ENCODE measurements around the gene RAC3.

The RAC3 gene

DNA sequence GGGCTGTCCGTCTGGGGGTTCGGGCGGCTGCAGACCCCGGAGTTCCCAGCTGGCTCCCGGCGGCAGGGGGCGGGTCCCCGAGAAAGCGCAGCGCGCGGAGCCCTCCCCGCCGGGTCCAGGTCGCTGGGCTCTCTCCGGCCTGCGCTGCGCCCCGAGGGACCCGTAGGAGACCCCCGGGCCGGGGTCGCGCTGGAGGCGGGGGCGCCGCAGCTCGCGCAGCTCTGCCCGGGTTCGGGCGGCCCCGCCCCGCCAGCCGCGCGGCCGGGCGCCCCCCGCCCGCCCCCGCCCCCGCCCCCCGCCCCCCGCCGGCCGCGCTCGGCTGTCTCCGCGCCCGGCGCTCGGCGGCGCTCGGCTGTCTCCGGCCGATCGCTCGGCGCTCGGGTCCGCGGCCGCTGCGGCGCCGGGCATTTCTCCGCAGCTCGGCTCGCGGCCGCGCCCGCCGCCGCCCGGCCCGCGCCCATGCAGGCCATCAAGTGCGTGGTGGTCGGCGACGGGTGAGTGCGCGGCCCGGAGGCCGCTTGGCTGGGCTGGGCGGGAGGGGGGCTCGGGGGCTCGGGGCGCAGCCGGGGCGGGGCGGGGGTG, at the start of gene RAC3:
TSS of gene RAC3 (plus strand) at position 376 of the 582 bp plus-strand sequence. CDS start at position 460, 84 bp downstream.
- no peak for DNase-seq (ENCODE audit: low read depth)

DNA sequence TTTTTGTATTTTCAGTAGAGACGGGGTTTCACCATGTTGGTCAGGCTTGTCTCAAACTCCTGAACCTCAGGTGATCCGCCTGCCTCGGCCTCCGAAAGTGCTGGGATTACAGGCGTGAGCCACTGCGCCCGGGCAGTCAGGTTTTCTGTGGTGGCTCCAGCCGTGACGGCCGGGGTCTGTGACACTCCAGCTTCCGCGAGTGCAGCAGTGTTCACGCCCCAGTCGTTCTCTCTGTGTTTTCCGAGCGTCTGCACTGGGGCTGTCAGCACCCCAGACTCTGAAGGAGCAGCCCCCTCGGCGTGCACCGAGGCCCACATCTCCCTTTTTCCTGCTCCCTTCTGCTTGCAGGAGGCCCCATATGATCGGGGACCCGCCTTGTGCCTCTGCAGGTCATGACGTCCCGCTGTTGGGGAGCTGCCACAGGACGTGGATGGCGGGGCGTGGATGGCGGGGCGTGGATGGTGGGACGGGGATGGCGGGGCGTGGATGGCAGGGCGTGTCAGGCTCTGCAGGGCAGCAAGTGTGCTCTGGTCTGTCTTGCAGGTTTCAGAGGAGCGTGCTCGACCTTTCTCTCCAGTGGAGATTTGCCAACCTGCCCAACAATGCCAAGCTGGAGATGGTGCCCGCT, 48.4 kb upstream of the RAC3 start:
- no peak for DNase-seq (ENCODE audit: low read depth)

DNA sequence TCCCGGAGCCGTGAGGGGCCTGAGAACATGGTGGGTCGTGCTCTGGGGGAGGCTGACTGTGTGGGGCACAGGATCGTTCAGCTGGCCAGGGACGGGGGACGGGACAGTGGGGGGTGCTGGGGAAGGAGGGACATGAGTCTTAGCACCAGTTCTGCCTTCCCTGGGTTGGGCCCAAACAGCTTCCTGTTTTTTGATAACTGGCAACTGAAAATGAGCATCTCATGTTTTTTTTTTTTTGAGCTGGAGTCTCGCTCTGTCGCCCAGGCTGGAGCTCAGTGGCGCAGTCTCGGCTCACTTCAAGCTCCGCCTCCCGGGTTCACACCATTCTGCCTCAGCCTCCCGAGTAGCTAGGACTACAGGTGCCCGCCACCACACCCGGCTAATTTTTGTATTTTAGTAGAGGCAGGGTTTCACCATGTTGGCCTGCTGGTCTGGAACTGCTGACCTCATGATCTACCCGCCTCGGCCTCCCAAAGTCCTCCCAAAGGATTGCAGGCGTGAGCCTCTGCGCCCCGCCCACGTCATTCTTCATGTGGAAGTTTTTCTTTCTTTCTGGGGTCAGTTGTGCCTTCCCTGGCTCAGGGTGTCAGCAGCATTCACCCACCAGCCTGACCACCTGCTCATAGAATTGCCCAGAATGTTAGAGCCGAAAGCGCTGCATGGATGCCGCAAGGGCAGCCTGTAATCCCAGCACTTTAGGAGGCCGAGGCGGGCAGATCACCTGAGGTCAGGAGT, 47.7 kb upstream of the RAC3 start:
- DNase-seq (ENCODE audit: low read depth), result no peak

- no peak for DNase-seq (ENCODE audit: low read depth)
These were observed 46.6 kb upstream of the RAC3 start for GRCh38 chr17:81984773-81985410.

- no peak for DNase-seq (ENCODE audit: low read depth)
These were observed 44.9 kb upstream of the RAC3 start for GRCh38 chr17:81986606-81987005.

DNA sequence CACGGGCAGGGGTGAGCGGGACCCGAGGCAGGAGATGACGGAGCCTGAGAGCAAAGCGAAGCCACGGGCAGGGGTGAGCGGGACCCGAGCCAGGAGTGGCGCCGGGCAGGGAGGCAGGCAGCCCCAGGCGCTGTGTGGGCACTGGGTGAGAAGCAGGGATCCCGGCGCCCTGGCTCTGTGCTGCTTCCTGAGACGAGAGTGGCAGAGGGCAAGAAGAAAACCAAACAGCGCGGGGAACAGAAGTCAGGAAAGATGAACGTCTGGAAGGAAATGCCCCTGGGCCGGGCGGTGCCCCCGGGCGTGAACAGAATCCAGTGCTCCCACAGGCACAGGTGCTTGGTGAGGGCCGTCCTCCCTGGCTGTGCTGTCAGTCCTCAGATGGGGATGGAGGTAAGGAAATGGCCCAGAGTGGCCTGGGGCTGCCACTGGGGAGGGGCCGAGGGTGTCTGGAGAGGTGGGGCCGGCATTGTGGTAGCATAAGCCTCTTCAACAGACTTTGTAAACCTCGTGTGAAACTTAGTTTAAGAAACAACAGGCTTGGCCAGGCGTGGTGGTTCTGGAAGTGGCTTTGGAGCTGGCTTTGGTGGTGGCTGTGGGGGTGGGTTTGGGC, 44.2 kb upstream of the RAC3 start:
- no peak for DNase-seq (ENCODE audit: low read depth)

DNA sequence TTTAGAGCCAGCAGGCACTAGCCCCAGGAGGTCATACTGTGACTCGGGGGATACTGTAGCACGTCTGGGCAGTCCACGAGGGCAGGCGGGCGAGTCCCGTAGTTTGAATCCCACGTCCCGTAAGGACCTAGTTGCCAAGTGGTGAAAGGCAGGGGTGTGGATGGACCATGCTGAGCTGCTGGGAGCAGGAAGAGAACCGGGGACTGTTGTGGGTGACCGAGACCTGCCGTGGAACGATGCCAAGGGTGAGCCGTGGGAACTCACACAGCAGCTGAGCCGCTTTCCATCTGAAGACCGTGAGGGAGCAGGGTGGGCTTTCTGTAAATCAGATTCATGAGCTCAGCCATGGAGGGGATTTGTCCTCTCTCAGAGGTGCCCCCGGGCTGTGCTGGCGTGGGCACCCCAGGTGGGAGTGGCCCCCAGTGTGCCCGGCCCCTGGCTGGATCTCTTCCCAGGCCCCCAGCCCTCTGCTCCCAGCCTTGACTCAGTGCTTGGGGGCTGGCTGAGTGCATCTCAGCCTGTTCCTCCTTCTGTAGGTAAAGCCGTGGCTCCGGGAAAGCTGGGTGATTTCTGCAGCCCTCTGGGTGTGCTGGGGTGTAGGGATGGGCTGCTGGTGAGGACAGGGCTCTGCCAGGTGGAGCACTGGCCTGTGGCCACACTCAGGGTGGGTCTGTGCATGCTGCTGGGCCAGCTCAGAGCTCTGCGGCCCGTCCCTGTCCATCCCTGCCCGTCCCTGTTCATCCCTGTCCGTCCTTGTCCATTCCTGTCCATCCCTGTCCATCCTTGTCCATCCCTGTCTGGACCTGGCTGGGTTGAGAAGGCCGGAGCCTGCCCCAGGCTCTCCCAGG, 40.4 kb upstream of the RAC3 start:
- DNase-seq (ENCODE audit: low read depth), result no peak

GRCh38 chr17:81991684-81992305, 39.7 kb upstream of the RAC3 start:
- no peak for DNase-seq (ENCODE audit: low read depth)

GRCh38 chr17:81992306-81993102, 39.0 kb upstream of the RAC3 start:
- no peak for DNase-seq (ENCODE audit: low read depth)

GRCh38 chr17:81993729-81994592, 37.5 kb upstream of the RAC3 start:
- no peak for DNase-seq (ENCODE audit: low read depth)

- DNase-seq (ENCODE audit: low read depth), result no peak
These were observed 36.6 kb upstream of the RAC3 start for GRCh38 chr17:81994593-81995462.

- DNase-seq (ENCODE audit: low read depth), result no peak
These were observed 35.8 kb upstream of the RAC3 start for GRCh38 chr17:81995463-81996231.

GRCh38 chr17:81996232-81996756, 35.2 kb upstream of the RAC3 start:
- DNase-seq (ENCODE audit: low read depth), result no peak

GRCh38 chr17:81996757-81997441, 34.6 kb upstream of the RAC3 start:
- no peak for DNase-seq (ENCODE audit: low read depth)

DNA sequence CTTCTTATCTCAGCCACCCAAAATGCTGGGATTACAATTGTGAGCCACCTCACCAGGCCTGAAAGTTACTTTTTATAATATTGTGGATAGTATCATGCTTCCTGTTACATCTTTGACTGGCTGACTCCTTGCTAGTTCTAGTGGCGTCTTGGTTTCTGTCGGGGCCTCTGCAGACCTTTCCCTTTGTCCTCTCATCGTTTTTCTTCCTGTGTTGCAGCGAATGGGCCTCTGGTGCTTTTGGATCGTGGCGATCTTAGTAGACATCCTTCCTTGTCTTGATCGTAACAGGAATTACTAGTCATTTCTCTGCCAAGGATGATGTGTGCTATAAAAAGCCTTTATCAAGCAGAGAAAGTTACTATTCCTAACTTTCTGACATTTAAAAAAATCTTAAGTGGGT, 33.3 kb upstream of the RAC3 start:
- no peak for DNase-seq (ENCODE audit: low read depth)

DNA sequence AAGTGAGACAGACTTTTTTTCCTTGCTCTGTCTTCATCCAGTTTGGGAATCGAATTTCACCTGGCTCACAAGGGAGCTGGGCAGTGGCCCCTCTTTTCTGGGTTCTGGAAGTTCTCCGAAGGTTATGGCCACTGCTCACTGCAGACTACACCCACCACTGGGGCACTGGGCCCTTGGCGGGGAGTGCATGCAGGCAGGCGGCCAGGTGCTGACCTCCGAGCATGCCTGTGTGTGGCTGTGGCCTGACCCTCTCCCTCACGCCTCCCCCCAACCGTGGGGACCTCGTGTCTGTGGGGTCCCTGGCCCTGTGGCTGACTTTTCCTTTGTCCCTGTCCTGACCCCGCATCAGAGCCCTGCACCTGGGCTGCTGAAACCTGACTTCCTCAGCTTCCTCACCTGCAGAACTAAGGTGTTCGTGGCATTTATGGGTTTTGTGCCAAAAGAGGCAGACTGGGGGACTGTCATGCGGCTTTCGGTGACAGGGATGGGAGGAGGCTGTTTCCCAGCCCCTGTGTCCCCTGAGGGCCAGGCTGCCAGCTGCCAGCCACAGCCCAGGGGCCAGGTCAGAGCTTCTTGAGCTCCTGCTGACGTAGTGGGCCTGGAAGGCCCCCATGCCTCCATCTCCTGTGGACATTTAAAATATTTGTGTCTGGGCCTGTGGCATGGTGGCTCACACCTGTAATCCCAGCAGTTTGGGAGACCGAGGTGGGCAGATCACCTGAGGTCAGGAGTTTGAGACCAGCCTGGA, 32.6 kb upstream of the RAC3 start:
- no peak for DNase-seq (ENCODE audit: low read depth)

Data from stimulated activated CD8-positive, alpha-beta memory T cell treated with anti-CD3 and anti-CD28 coated beads, Interleukin-15, amount 100 ng/mL, for 24 hours (primary cell).